ENCODE results near the gene SPEM3. TPM values are rescaled to one million over a fixed set of nuclear protein-coding genes. Genes with fewer than 3 reads are reported as not detected.

The SPEM3 gene
- not detected in 5 replicates for total RNA-seq (2022; extraction: Qiagen RNA extraction; ENCODE audit: low read depth)

GRCh38 chr17:7428557-7428956 is at the start of gene SPEM3:
SPEM3 (plus strand) TSS chr17:7428857; CDS start chr17:7428903, 46 bp downstream.

GRCh38 chr17:7380855-7381683 is 47.6 kb upstream of the SPEM3 start, which contains the start of gene TNK1:
TNK1 (plus strand) TSS chr17:7381089; CDS start chr17:7382927, 1,838 bp downstream.

GRCh38 chr17:7394452-7395191 is 34.0 kb upstream of the SPEM3 start, which contains the start of gene PLSCR3:
PLSCR3 (minus strand) TSS chr17:7394525; CDS start chr17:7394110, 415 bp downstream.

GRCh38 chr17:7403977-7404736 is 24.5 kb upstream of the SPEM3 start, which contains the start of gene TMEM256:
TMEM256 (minus strand) TSS chr17:7404097; CDS start chr17:7404084, 13 bp downstream.

GRCh38 chr17:7407485-7408251 is 21.0 kb upstream of the SPEM3 start, which contains the start of gene NLGN2:
NLGN2 (plus strand) TSS chr17:7407845; CDS start chr17:7408256, 411 bp downstream.

GRCh38 chr17:7419819-7420610 is 8.6 kb upstream of the SPEM3 start, which contains the start of gene SPEM1:
SPEM1 (plus strand) TSS chr17:7420324; CDS start chr17:7420385, 61 bp downstream.

GRCh38 chr17:7425316-7425715 is 3.3 kb upstream of the SPEM3 start, which contains the start of gene SPEM2:
SPEM2 (plus strand) TSS chr17:7425616; CDS start chr17:7425689, 73 bp downstream.

GRCh38 chr17:7439462-7440112 is 10.9 kb downstream of the SPEM3 start, which contains the start of gene FGF11:
FGF11 (plus strand) TSS chr17:7439512; CDS start chr17:7439621, 109 bp downstream.

GRCh38 chr17:7444682-7445618 is 16.3 kb downstream of the SPEM3 start, which contains the start of gene CHRNB1:
CHRNB1 (plus strand) TSS chr17:7445061; CDS start chr17:7445128, 67 bp downstream.

GRCh38 chr17:7479213-7480088 is 50.8 kb downstream of the SPEM3 start, which contains the start of gene ZBTB4:
ZBTB4 (minus strand) TSS chr17:7479631; CDS start chr17:7466801, 12,830 bp downstream.

GRCh38 chr17:7481275-7481674 is 52.6 kb downstream of the SPEM3 start, which contains the start of gene SLC35G6:
SLC35G6 (plus strand) TSS chr17:7481446; CDS start chr17:7481517, 71 bp downstream.

Other genes with a start within 250 kb of the SPEM3 start
- 0.69 to 2.2 TPM (median 1.1 TPM) in 5 replicates for gene ASGR1, start 249.5 kb upstream of the SPEM3 start, total RNA-seq (2022; extraction: Qiagen RNA extraction; ENCODE audit: low read depth)
- 5.1 to 8.9 TPM (median 7.9 TPM) in 5 replicates for gene DLG4, start 209.0 kb upstream of the SPEM3 start, total RNA-seq (2022; extraction: Qiagen RNA extraction; ENCODE audit: low read depth)
- gene ACADVL, start 208.9 kb upstream of the SPEM3 start, total RNA-seq (2022; extraction: Qiagen RNA extraction; ENCODE audit: low read depth): 303 to 481 TPM (median 423 TPM) in 5 replicates
- 23.8 to 44.5 TPM (median 38.9 TPM) in 5 replicates for gene DVL2, start 194.3 kb upstream of the SPEM3 start, total RNA-seq (2022; extraction: Qiagen RNA extraction; ENCODE audit: low read depth)
- 82.5 to 108 TPM (median 92.1 TPM) in 5 replicates for gene PHF23, start 189.4 kb upstream of the SPEM3 start, total RNA-seq (2022; extraction: Qiagen RNA extraction; ENCODE audit: low read depth)
- gene GABARAP, start 186.4 kb upstream of the SPEM3 start, total RNA-seq (2022; extraction: Qiagen RNA extraction; ENCODE audit: low read depth): 646 to 813 TPM (median 659 TPM) in 5 replicates
- gene CTDNEP1, start 177.1 kb upstream of the SPEM3 start, total RNA-seq (2022; extraction: Qiagen RNA extraction; ENCODE audit: low read depth): 216 to 257 TPM (median 229 TPM) in 5 replicates
- 101 to 153 TPM (median 123 TPM) in 5 replicates for gene ELP5, start 176.6 kb upstream of the SPEM3 start, total RNA-seq (2022; extraction: Qiagen RNA extraction; ENCODE audit: low read depth)
- gene CLDN7, start 166.4 kb upstream of the SPEM3 start, total RNA-seq (2022; extraction: Qiagen RNA extraction; ENCODE audit: low read depth): 0.29 to 2.9 TPM (median 1.6 TPM) in 5 replicates
- gene SLC2A4, start 147.1 kb upstream of the SPEM3 start, total RNA-seq (2022; extraction: Qiagen RNA extraction; ENCODE audit: low read depth): 0.20 to 0.42 TPM (median 0.27 TPM) in 5 replicates
- 0.19 to 0.84 TPM (median 0.47 TPM) in 5 replicates for gene YBX2, start 134.2 kb upstream of the SPEM3 start, total RNA-seq (2022; extraction: Qiagen RNA extraction; ENCODE audit: low read depth)
- gene EIF5A, start 121.2 kb upstream of the SPEM3 start, total RNA-seq (2022; extraction: Qiagen RNA extraction; ENCODE audit: low read depth): 1,510 to 1,758 TPM (median 1,707 TPM) in 5 replicates
- gene GPS2, start 113.5 kb upstream of the SPEM3 start, total RNA-seq (2022; extraction: Qiagen RNA extraction; ENCODE audit: low read depth): 96.6 to 116 TPM (median 107 TPM) in 5 replicates
- 17.1 to 38.9 TPM (median 32.2 TPM) in 5 replicates for gene NEURL4, start 99.5 kb upstream of the SPEM3 start, total RNA-seq (2022; extraction: Qiagen RNA extraction; ENCODE audit: low read depth)
- 2.9 to 5.3 TPM (median 3.1 TPM) in 5 replicates for gene ACAP1, start 92.3 kb upstream of the SPEM3 start, total RNA-seq (2022; extraction: Qiagen RNA extraction; ENCODE audit: low read depth)
- gene KCTD11, start 76.7 kb upstream of the SPEM3 start, total RNA-seq (2022; extraction: Qiagen RNA extraction; ENCODE audit: low read depth): 10.1 to 14.9 TPM (median 13.1 TPM) in 5 replicates
- not detected in 5 replicates for gene TMEM95, start 73.7 kb upstream of the SPEM3 start, total RNA-seq (2022; extraction: Qiagen RNA extraction; ENCODE audit: low read depth)
- 1.3 to 1.9 TPM (median 1.8 TPM) in 5 replicates for gene TNK1, start 47.8 kb upstream of the SPEM3 start, total RNA-seq (2022; extraction: Qiagen RNA extraction; ENCODE audit: low read depth)
- gene PLSCR3, start 34.3 kb upstream of the SPEM3 start, total RNA-seq (2022; extraction: Qiagen RNA extraction; ENCODE audit: low read depth): 29.3 to 48.8 TPM (median 39.6 TPM) in 5 replicates
- 179 to 229 TPM (median 210 TPM) in 5 replicates for gene TMEM256, start 24.8 kb upstream of the SPEM3 start, total RNA-seq (2022; extraction: Qiagen RNA extraction; ENCODE audit: low read depth)
- gene NLGN2, start 21.0 kb upstream of the SPEM3 start, total RNA-seq (2022; extraction: Qiagen RNA extraction; ENCODE audit: low read depth): 11.6 to 21.8 TPM (median 19.1 TPM) in 5 replicates
- not detected in 5 replicates for gene SPEM1, start 8.5 kb upstream of the SPEM3 start, total RNA-seq (2022; extraction: Qiagen RNA extraction; ENCODE audit: low read depth)
- gene SPEM2, start 3.2 kb upstream of the SPEM3 start, total RNA-seq (2022; extraction: Qiagen RNA extraction; ENCODE audit: low read depth): not detected in 5 replicates
- 9.4 to 14.9 TPM (median 13.7 TPM) in 5 replicates for gene TMEM102, start 6.6 kb downstream of the SPEM3 start, total RNA-seq (2022; extraction: Qiagen RNA extraction; ENCODE audit: low read depth)
- gene FGF11, start 10.7 kb downstream of the SPEM3 start, total RNA-seq (2022; extraction: Qiagen RNA extraction; ENCODE audit: low read depth): 0.99 to 1.7 TPM (median 1.0 TPM) in 5 replicates
- 6.9 to 9.9 TPM (median 9.7 TPM) in 5 replicates for gene CHRNB1, start 16.2 kb downstream of the SPEM3 start, total RNA-seq (2022; extraction: Qiagen RNA extraction; ENCODE audit: low read depth)
- gene ZBTB4, start 50.8 kb downstream of the SPEM3 start, total RNA-seq (2022; extraction: Qiagen RNA extraction; ENCODE audit: low read depth): 18.5 to 27.9 TPM (median 24.6 TPM) in 5 replicates
- not detected in 5 replicates for gene SLC35G6, start 52.6 kb downstream of the SPEM3 start, total RNA-seq (2022; extraction: Qiagen RNA extraction; ENCODE audit: low read depth)
- gene POLR2A, start 55.5 kb downstream of the SPEM3 start, total RNA-seq (2022; extraction: Qiagen RNA extraction; ENCODE audit: low read depth): 47.9 to 98.5 TPM (median 85.3 TPM) in 5 replicates
- gene TNFSF12, start 120.2 kb downstream of the SPEM3 start, total RNA-seq (2022; extraction: Qiagen RNA extraction; ENCODE audit: low read depth): 7.8 to 14.5 TPM (median 12.5 TPM) in 5 replicates
- 0.09 to 1.5 TPM (median 0.57 TPM) in 5 replicates for gene TNFSF13, start 129.9 kb downstream of the SPEM3 start, total RNA-seq (2022; extraction: Qiagen RNA extraction; ENCODE audit: low read depth)
- gene SENP3, start 133.1 kb downstream of the SPEM3 start, total RNA-seq (2022; extraction: Qiagen RNA extraction; ENCODE audit: low read depth): 96.5 to 108 TPM (median 105 TPM) in 5 replicates
- gene CD68, start 150.8 kb downstream of the SPEM3 start, total RNA-seq (2022; extraction: Qiagen RNA extraction; ENCODE audit: low read depth): 23.3 to 40.6 TPM (median 33.0 TPM) in 5 replicates
- gene MPDU1, start 155.0 kb downstream of the SPEM3 start, total RNA-seq (2022; extraction: Qiagen RNA extraction; ENCODE audit: low read depth): 110 to 132 TPM (median 116 TPM) in 5 replicates
- 0.22 to 0.34 TPM (median 0.30 TPM) in 5 replicates for gene SOX15, start 161.2 kb downstream of the SPEM3 start, total RNA-seq (2022; extraction: Qiagen RNA extraction; ENCODE audit: low read depth)
- gene FXR2, start 186.0 kb downstream of the SPEM3 start, total RNA-seq (2022; extraction: Qiagen RNA extraction; ENCODE audit: low read depth): 45.1 to 62.0 TPM (median 57.6 TPM) in 5 replicates
- gene SAT2, start 199.0 kb downstream of the SPEM3 start, total RNA-seq (2022; extraction: Qiagen RNA extraction; ENCODE audit: low read depth): 58.1 to 95.8 TPM (median 79.3 TPM) in 5 replicates
- gene SHBG, start 201.3 kb downstream of the SPEM3 start, total RNA-seq (2022; extraction: Qiagen RNA extraction; ENCODE audit: low read depth): 0.32 to 1.1 TPM (median 0.62 TPM) in 5 replicates
- 0.20 to 0.74 TPM (median 0.22 TPM) in 5 replicates for gene ATP1B2, start 222.1 kb downstream of the SPEM3 start, total RNA-seq (2022; extraction: Qiagen RNA extraction; ENCODE audit: low read depth)

All from A549 treated with ZK216348 at 1 μM for 4 hours (cell line).